Type B pancreatic cell (in vitro differentiated cells): ENCODE data around the gene ZNF609. TPM values are rescaled to one million over a fixed set of nuclear protein-coding genes. Genes with fewer than 3 reads are reported as not detected.

Source experiments
- DNase-seq: peaks from one replicate; pipeline ENCODE4 v3.0.0; 2021; ENCODE audit warnings: mixed read lengths; ENCODE audit not compliant: unreplicated experiment; ENCODE audit errors: extremely low spot score
- H3K27ac Mint-ChIP-seq: 2 replicates; pipeline ENCODE4 v1.8.0; 2021; ENCODE audit warnings: mild to moderate bottlenecking, mixed read lengths
- H3K27me3 Mint-ChIP-seq: 2 replicates; pipeline ENCODE4 v1.8.0; 2021; ENCODE audit warnings: mixed read lengths
- H3K36me3 Mint-ChIP-seq: 2 replicates; pipeline ENCODE4 v1.8.0; 2021; ENCODE audit warnings: mixed read lengths
- H3K4me1 Mint-ChIP-seq: one replicate; pipeline ENCODE4 v1.8.0; 2021; ENCODE audit warnings: mixed read lengths; ENCODE audit not compliant: unreplicated experiment
- H3K4me3 Mint-ChIP-seq: 2 replicates; pipeline ENCODE4 v1.8.0; 2021; ENCODE audit warnings: mild to moderate bottlenecking, mixed read lengths
- H3K9me3 Mint-ChIP-seq: 2 replicates; pipeline ENCODE4 v1.8.0; 2021; ENCODE audit warnings: mixed read lengths
- CTCF ChIP-seq: fragments of 200-600 bp; sonication (generic); conservative IDR thresholded peaks from 2 replicates; pipeline ENCODE4 v1.5.0; 2021; ENCODE audit warnings: antibody characterized with exemption, mild to moderate bottlenecking
- total RNA-seq: library from RNA; stranded (reverse); gene quantifications from 2 replicates; pipeline ENCODE4 v1.2.1, GENCODE V29; 2021; ENCODE audit warnings: low replicate concordance

ZNF609 gene
- total RNA-seq, 1 donor from 2014 or later, result 53.1 TPM

- Mint-ChIP-seq H3K9me3 (no peaks in the 10 kb centered on the region), H3K4me3 (no peak overlapping the region), H3K27me3 (no peaks in the 10 kb centered on the region), H3K4me1 (peaks cover 17% of the 10 kb centered on the region), H3K36me3 (peaks cover 15% of the 10 kb centered on the region), H3K27ac (peak overlapping the region; percentile 33)
- no peak for TF ChIP-seq CTCF
- DNase-seq, result no peak
These were observed 18.5 kb upstream of the ZNF609 start for GRCh38 chr15:64441852-64442251.

- H3K36me3 Mint-ChIP-seq, result peaks cover 24% of the 10 kb centered on the region
- TF ChIP-seq CTCF, result no peak
- H3K9me3 Mint-ChIP-seq, result no peaks in the 10 kb centered on the region
- peak overlapping the region; percentile 89 for H3K27ac Mint-ChIP-seq
- no peak overlapping the region for H3K4me3 Mint-ChIP-seq
- DNase-seq, result no peak
- no peaks in the 10 kb centered on the region for H3K27me3 Mint-ChIP-seq
- H3K4me1 Mint-ChIP-seq, result peaks cover 17% of the 10 kb centered on the region
These were observed 17.4 kb upstream of the ZNF609 start for GRCh38 chr15:64443016-64443415.

- no peak for TF ChIP-seq CTCF
- H3K36me3 Mint-ChIP-seq, result peaks cover 24% of the 10 kb centered on the region
- peaks cover 17% of the 10 kb centered on the region for H3K4me1 Mint-ChIP-seq
- peak overlapping the region; percentile 79 for H3K4me3 Mint-ChIP-seq
- no peak for DNase-seq
- no peaks in the 10 kb centered on the region for H3K9me3 Mint-ChIP-seq
- no peaks in the 10 kb centered on the region for H3K27me3 Mint-ChIP-seq
- H3K27ac Mint-ChIP-seq, result peak overlapping the region; percentile 89
These were observed 16.4 kb upstream of the ZNF609 start for GRCh38 chr15:64443747-64444621.

GRCh38 chr15:64444836-64445235 lies 15.5 kb upstream of the ZNF609 start:
- Mint-ChIP-seq H3K36me3 (peaks cover 25% of the 10 kb centered on the region), H3K27me3 (no peaks in the 10 kb centered on the region), H3K27ac (peak overlapping the region; percentile 89), H3K4me3 (peak overlapping the region; percentile 79), H3K9me3 (no peaks in the 10 kb centered on the region), H3K4me1 (peaks cover 17% of the 10 kb centered on the region)
- no peak for DNase-seq
- TF ChIP-seq CTCF, result no peak

GRCh38 chr15:64447536-64448315 lies 12.7 kb upstream of the ZNF609 start:
- H3K4me3 Mint-ChIP-seq, result no peak overlapping the region
- no peaks in the 10 kb centered on the region for H3K27me3 Mint-ChIP-seq
- TF ChIP-seq CTCF, result no peak
- DNase-seq, result no peak
- H3K36me3 Mint-ChIP-seq, result peaks cover 22% of the 10 kb centered on the region
- H3K9me3 Mint-ChIP-seq, result no peaks in the 10 kb centered on the region
- H3K4me1 Mint-ChIP-seq, result peaks cover 14% of the 10 kb centered on the region
- no peak overlapping the region for H3K27ac Mint-ChIP-seq
